ENCODE measurements around the gene EFTUD2.

EFTUD2 gene

DNA sequence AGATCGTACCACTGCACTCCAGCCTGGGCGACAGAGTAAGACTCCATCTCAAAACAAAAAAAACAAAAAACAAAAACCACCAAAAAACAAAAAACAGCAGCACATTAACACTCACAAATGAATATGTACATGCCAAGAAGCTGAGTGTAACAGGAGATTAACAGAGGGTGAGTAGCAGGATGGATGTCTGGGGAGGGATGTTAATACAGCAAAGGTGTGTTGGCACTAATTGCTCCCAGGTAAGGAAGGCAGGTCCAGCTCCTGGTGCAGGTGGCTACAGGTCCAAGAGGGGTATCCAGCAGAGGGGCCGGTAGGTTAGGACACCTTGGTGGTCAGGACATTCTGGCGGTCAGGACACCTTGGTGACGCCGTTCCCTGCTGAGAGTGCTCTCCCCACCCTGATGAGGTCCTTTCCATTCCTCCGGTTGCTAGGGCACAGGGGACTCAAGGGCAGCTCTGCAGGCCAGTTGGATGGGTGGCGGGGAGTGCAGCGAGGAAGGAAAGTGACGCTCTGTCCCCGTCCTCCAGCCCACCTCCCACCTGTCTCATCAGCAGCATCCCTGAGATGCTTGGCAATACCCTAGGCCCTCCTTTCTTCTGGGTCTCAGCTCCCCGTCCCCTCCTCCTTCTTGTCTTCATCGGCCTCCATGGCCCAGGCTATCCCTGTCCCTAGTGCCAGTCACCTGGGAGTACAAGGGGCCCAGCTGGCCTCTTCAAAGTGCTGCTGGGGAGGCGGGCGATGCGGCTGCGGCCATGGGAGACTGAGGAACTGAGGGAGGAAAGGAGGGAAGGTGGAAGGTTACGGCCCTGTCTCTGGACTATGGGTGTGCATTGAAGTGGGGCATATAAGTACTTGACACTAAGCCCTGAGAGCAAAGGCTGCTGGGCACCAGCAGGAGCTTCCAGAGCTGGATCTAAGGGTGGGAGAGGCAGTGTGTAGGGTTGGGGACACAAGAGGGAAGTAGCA lies 26.8 kb upstream of the EFTUD2 start:
- DNase-seq, result no peak

DNA sequence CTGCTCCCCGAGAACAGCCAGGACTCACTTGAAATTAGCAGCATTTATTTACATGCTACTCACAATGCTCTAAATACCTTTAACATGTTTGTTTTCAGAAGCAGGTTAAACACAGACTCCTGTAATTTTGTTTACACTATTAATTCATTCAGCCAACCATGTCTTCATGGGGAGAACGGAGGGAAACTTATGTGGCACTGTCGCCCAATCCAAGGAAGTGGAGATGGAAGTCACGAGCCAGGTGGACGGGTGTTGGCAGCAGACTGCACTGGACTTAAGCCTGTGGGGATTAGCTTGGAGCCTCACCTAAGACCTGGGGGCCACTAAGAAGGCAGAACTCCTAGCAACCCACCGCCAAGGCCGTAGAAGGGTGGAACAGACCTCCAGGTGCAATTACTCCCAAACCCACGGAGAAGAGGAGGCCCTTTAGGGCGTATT lies 24.9 kb upstream of the EFTUD2 start:
- DNase-seq, result no peak

DNA sequence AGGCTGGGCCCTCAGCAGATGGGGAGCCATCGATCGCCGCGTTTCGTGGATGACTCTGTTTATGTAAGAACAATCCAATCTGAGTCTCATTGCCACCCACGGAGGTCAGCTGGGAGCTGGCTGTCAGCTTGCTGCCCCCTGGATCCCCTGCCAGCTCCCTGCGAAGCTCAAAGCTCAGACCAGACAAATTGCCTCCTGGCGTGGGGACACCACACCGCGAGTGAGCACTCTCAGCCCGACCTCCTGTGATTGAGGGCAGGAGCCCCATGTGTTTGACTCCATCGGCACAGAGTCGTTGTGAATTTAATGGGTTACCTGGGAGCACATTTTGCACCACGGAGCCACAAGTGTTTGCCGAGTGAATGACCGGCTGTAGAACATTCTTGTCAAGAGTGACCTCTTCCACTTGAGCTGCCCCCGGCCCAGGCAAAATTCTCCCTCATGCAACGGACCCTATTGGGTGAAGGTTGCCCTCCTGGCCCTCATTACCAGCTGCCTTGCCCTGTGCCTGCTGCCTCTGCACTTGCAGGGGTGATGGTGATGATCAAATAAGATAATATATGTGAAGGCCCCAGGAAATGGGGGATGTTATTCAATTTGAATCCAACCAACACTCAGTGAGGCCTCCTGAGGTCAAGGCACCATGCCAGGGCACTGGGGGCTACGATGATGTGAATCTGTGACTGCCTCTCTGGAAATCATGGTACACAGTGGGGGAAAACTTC lies 23.7 kb upstream of the EFTUD2 start:
- no peak for DNase-seq

- DNase-seq, result no peak
These were observed 22.9 kb upstream of the EFTUD2 start for GRCh38 chr17:44922136-44922535.

- DNase-seq, result no peak
These were observed 22.1 kb upstream of the EFTUD2 start for GRCh38 chr17:44921122-44921882.

GRCh38 chr17:44920565-44920940 lies 21.3 kb upstream of the EFTUD2 start:
- no peak for DNase-seq

DNA sequence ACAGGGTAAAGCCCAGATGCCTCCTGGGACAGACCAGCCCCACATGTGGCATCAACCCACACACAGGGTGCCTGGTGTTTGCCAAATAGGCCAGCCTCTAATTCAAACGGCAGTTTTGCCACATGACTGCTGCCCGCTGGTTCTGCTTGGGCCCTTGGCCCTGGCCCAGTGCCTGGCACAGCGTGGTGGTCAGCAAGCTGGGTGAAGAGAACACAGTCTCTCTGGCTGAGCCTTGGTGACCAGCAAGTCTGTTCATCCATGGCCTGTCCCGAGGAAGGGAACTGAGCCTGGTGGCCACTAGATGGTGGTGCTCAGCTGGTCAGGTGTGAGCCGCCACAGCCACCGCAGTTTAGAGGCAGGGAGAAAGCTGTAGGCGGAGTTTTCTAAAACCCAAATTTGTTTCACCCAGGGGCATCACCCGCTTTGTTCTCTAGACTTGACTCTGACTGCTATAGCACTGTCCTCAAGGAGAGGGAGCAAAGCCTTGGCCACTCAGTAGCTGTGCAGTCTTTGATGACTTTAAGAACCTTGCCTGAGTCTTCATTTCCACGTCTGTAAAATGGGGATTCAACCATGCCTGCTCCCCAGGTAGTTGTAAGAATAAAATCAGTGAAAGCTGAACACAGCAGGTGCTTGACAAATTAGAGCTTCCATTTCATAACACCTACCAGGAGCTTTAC lies 20.8 kb upstream of the EFTUD2 start:
- DNase-seq, result peak; percentile 35

GRCh38 chr17:44919411-44919810 lies 20.2 kb upstream of the EFTUD2 start:
- no peak for DNase-seq

GRCh38 chr17:44918006-44918405 lies 18.8 kb upstream of the EFTUD2 start:
- no peak for DNase-seq

- no peak for DNase-seq
These were observed 18.2 kb upstream of the EFTUD2 start for GRCh38 chr17:44917456-44917855.

DNA sequence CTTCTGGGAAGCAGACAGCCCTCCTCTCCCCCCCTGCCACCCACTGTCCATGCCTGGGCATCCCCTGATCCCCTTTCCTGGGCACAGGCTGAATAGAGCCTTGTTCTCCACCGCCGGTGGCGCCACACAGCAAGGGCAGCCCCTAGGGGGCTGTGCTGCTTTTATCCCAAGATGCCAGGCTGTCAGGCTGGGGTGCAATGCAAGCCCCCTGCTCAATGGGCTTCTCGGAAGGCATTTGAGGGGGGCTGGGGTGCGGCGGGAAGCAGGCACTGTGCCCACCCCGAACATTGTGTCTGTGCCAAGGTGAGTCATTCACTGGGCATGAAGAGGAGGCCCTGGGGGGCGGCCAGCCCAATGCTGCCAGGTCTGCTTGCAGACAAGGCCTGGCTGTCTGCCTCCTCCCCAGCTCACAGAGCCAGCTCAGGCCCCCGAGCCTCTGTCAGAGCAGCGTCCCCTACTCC lies 17.6 kb upstream of the EFTUD2 start:
- DNase-seq, result no peak

- DNase-seq, result no peak
These were observed 16.9 kb upstream of the EFTUD2 start for GRCh38 chr17:44915862-44916780.

GRCh38 chr17:44915321-44915726 lies 16.1 kb upstream of the EFTUD2 start, which contains the start of gene GFAP:
Gene GFAP (minus strand): TSS chr17:44915500. CDS start chr17:44915486, 14 bp downstream.
- no peak for DNase-seq

- DNase-seq, result no peak
These were observed 15.5 kb upstream of the EFTUD2 start for GRCh38 chr17:44914698-44915271.

- peak; percentile 26 for DNase-seq
These were observed 14.9 kb upstream of the EFTUD2 start for GRCh38 chr17:44914148-44914547.

DNA sequence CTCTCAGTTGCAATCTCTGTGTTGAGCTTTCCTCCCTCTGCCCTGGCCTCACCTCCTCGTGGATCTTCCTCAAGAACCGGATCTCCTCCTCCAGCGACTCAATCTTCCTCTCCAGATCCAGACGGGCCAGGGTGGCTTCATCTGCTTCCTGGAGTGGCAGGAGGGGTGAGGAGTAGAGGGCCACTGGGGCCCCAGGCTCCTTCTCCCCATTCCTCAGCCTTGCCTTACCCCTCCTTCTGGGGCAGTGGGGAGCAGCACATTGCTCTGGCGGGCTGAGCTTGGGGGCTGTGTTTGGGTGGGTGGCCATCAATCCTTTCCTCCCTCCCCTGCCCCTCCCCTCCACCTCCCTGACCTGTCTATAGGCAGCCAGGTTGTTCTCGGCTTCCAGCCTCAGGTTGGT lies 14.4 kb upstream of the EFTUD2 start:
- DNase-seq, result no peak

DNA sequence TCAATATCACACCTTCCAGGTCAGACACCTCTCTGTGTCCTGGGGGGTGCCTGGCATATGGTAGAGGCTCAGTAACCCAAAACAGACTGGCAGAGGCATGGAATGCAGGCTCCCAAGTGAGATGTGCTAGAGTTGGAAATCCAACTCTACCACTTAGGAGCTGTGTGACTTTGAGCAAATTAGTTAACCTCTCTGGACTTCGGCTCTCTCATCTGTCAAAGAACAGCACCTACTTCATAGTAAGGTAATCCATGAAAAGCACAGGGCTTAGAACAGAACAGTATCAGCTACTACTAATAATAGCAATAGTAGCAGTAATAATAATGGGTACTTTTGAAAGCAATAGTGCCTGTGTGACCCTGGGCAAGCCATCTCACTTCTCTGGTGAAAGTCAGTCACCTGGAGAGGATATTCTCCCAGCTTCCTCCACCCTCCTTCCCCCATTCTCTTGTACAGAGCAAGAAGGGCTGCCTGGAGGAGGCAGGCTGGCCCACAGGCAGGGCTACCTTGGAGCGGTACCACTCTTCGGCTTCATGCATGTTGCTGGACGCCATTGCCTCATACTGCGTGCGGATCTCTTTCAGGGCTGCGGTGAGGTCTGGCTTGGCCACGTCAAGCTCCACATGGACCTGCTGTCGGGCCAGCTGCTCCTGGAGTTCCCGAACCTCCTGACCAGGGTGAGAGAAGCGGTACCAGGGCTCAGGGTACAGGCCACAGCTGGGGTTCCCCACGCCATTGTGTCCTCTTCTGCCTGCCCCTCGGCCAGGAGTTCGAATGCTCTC lies 13.7 kb upstream of the EFTUD2 start:
- no peak for DNase-seq

- DNase-seq, result peak; percentile 32
These were observed 12.1 kb upstream of the EFTUD2 start for GRCh38 chr17:44911133-44912001.

Data from NCI-H526 treated with DMSO at 0.1 percent for 48 hours (cell line).